Choroid plexus epithelial cell (primary cell): ENCODE results near the gene CNN1.

Source experiments
- DNase-seq: peaks from one replicate; pipeline ENCODE4 v3.0.0-alpha.2; 2010; ENCODE audit warnings: low read depth
- H3K4me3 ChIP-seq: 2 replicates; pipeline ENCODE4 v1.5.1; 2011; ENCODE audit warnings: low read depth, mild to moderate bottlenecking, control low read depth, low read length, moderate library complexity
- CTCF ChIP-seq: conservative IDR thresholded peaks from 2 replicates; pipeline ENCODE4 v1.5.1; 2011; ENCODE audit warnings: low read depth, mild to moderate bottlenecking, control low read depth, inconsistent platforms, low read length, moderate library complexity

The CNN1 gene

GRCh38 chr19:11499220-11499726, 39.4 kb upstream of the CNN1 start:
- H3K4me3 ChIP-seq: no peak overlapping the region
- DNase-seq: no peak
- no peak for TF ChIP-seq CTCF

- DNase-seq: no peak
- H3K4me3 ChIP-seq: no peak overlapping the region
- TF ChIP-seq CTCF: no peak
These were observed 38.7 kb upstream of the CNN1 start for GRCh38 chr19:11499890-11500420.

- H3K4me3 ChIP-seq: peak overlapping the region; percentile 75
- no peak for TF ChIP-seq CTCF
- DNase-seq: no peak
These were observed 34.1 kb upstream of the CNN1 start for GRCh38 chr19:11504502-11505031.

- peak; percentile 96 for DNase-seq
- no peak for TF ChIP-seq CTCF
- H3K4me3 ChIP-seq: peak overlapping the region; percentile 75
These were observed 33.6 kb upstream of the CNN1 start for GRCh38 chr19:11505032-11505503.

- no peak for TF ChIP-seq CTCF
- H3K4me3 ChIP-seq: peak within 1 kb of the TSS; percentile 75
- DNase-seq: peak; percentile 96
These were observed 33.0 kb upstream of the CNN1 start, which contains the start of gene ZNF653 for GRCh38 chr19:11505504-11506100. TSS of gene ZNF653 (minus strand) at chr19:11505839. CDS start at chr19:11505786, 53 bp downstream.

- no peak for DNase-seq
- peak overlapping the region; percentile 75 for H3K4me3 ChIP-seq
- no peak for TF ChIP-seq CTCF
These were observed 32.5 kb upstream of the CNN1 start for GRCh38 chr19:11506101-11506555.

- no peak overlapping the region for H3K4me3 ChIP-seq
- no peak for TF ChIP-seq CTCF
- no peak for DNase-seq
These were observed 31.7 kb upstream of the CNN1 start for GRCh38 chr19:11506967-11507366.
